Neural cell (in vitro differentiated cells): Measurements from ENCODE around the gene MAMLD1. TPM values are rescaled to one million over a fixed set of nuclear protein-coding genes. Genes with fewer than 3 reads are reported as not detected.

Source experiments
- H2AFZ ChIP-seq: fragments of 200-600, 300-800 bp; sonication (generic), shearing (Covaris generic); 2 replicates; pipeline ENCODE4 v1.6.0; 2014; ENCODE audit warnings: low read depth, mild to moderate bottlenecking, antibody characterized with exemption, low read length, moderate library complexity
- H3F3A ChIP-seq: fragments of 200-600 bp; shearing (Covaris generic); 2 replicates; pipeline ENCODE4 v1.6.1; 2016; ENCODE audit warnings: mild to moderate bottlenecking, moderate library complexity, mixed read lengths, antibody characterized with exemption, low read length; ENCODE audit not compliant: insufficient read depth, poor library complexity, severe bottlenecking
- H3K27ac ChIP-seq: fragments of 200-600, 300-800 bp; sonication (generic), shearing (Covaris generic); 2 replicates; pipeline ENCODE4 v1.5.1; 2014; ENCODE audit warnings: mild to moderate bottlenecking, low read length, moderate library complexity
- H3K27me3 ChIP-seq: fragments of 300-800, 200-600 bp; sonication (generic), shearing (Covaris generic); 2 replicates; pipeline ENCODE4 v1.6.0; 2014; ENCODE audit warnings: mild to moderate bottlenecking, low read depth, low read length, moderate library complexity; ENCODE audit not compliant: insufficient read depth
- H3K36me3 ChIP-seq: fragments of 300-800, 200-600 bp; sonication (generic), shearing (Covaris generic); 2 replicates; pipeline ENCODE4 v1.5.1; 2014; ENCODE audit warnings: mild to moderate bottlenecking, antibody characterized with exemption, low read length, moderate library complexity; ENCODE audit not compliant: insufficient read depth
- H3K4me2 ChIP-seq: fragments of 300-800, 200-600 bp; sonication (generic), shearing (Covaris generic); 2 replicates; pipeline ENCODE4 v1.6.0; 2014; ENCODE audit warnings: mild to moderate bottlenecking, low read length
- H3K4me3 ChIP-seq: fragments of 300-800, 200-600 bp; sonication (generic), shearing (Covaris generic); 2 replicates; pipeline ENCODE4 v1.5.1; 2014; ENCODE audit warnings: mild to moderate bottlenecking, low read length, moderate library complexity
- H3K79me2 ChIP-seq: fragments of 200-600 bp; shearing (Covaris generic); replicated peaks from 2 replicates; pipeline ENCODE4 v1.6.0; 2014; ENCODE audit warnings: mild to moderate bottlenecking, low read length, moderate library complexity; ENCODE audit not compliant: insufficient read depth
- H3K9ac ChIP-seq: fragments of 300-800, 200-600 bp; sonication (generic), shearing (Covaris generic); 2 replicates; pipeline ENCODE4 v1.6.1; 2016; ENCODE audit warnings: mild to moderate bottlenecking, low read length, mixed read lengths
- H3K9me2 ChIP-seq: fragments of 200-600 bp; shearing (Covaris generic); 2 replicates; pipeline ENCODE4 v1.6.1; 2016; ENCODE audit warnings: mild to moderate bottlenecking, low read length, mixed read lengths; ENCODE audit not compliant: insufficient read depth
- H3K9me3 ChIP-seq: fragments of 200-600, 300-800 bp; sonication (generic), shearing (Covaris generic); 2 replicates; pipeline ENCODE4 v1.6.1; 2016; ENCODE audit warnings: mild to moderate bottlenecking, mixed run types, low read length, moderate library complexity, mixed read lengths
- H4K20me1 ChIP-seq: fragments of 200-600 bp; shearing (Covaris generic); 2 replicates; pipeline ENCODE4 v1.6.1; 2016; ENCODE audit warnings: mild to moderate bottlenecking, mixed run types; ENCODE audit not compliant: insufficient read depth
- CTCF ChIP-seq: fragments of 450-650 bp; IDR thresholded peaks from 2 replicates; pipeline ENCODE4 v1.5.1; 2014; ENCODE audit warnings: antibody characterized with exemption, mild to moderate bottlenecking, moderate library complexity; ENCODE audit not compliant: poor library complexity, severe bottlenecking
- EP300 ChIP-seq: fragments of 450-650 bp; conservative IDR thresholded peaks from 2 replicates; pipeline ENCODE4 v1.6.1; 2014; ENCODE audit warnings: antibody characterized with exemption, mild to moderate bottlenecking, moderate library complexity; ENCODE audit not compliant: poor library complexity, severe bottlenecking
- EZH2 ChIP-seq: fragments of 200-600, 300-800 bp; shearing (Covaris generic), sonication (generic); IDR thresholded peaks from 2 replicates; pipeline ENCODE4 v1.6.1; 2014; ENCODE audit warnings: antibody characterized with exemption, low read length, borderline replicate concordance, mild to moderate bottlenecking; ENCODE audit not compliant: insufficient read depth, poor library complexity, severe bottlenecking
- MXI1 ChIP-seq: fragments of 450-650 bp; conservative IDR thresholded peaks from 2 replicates; pipeline ENCODE4 v1.6.1; 2014; ENCODE audit warnings: antibody characterized with exemption, mild to moderate bottlenecking; ENCODE audit not compliant: poor library complexity, severe bottlenecking
- POLR2AphosphoS5 ChIP-seq: IDR thresholded peaks from 2 replicates; pipeline ENCODE4 v1.6.1; 2012
- RAD21 ChIP-seq: fragments of 450-650 bp; conservative IDR thresholded peaks from 2 replicates; pipeline ENCODE4 v1.6.1; 2014; ENCODE audit warnings: antibody characterized with exemption, mild to moderate bottlenecking, moderate library complexity
- SMC3 ChIP-seq: fragments of 450-650 bp; conservative IDR thresholded peaks from 2 replicates; pipeline ENCODE4 v1.6.1; 2014; ENCODE audit warnings: antibody characterized with exemption, mild to moderate bottlenecking, moderate library complexity; ENCODE audit not compliant: poor library complexity
- TAF1 ChIP-seq: IDR thresholded peaks from 2 replicates; pipeline ENCODE4 v1.6.1; 2012; ENCODE audit warnings: low read depth
- polyA plus RNA-seq: library from polyadenylated mRNA; depleted of rRNA; stranded (reverse); fragments of >200 nt; gene quantifications from 2 replicates; pipeline ENCODE4 v1.2.3, GENCODE V29; 2014
- TF ChIP-seq, protein P1 (sequence below): IDR thresholded peaks from 2 replicates; pipeline ENCODE4 v1.6.1; 2012; ENCODE audit warnings: borderline replicate concordance

MAMLD1 gene
- polyA plus RNA-seq, 1 donor from 2014 or later = 1.4 TPM

DNA sequence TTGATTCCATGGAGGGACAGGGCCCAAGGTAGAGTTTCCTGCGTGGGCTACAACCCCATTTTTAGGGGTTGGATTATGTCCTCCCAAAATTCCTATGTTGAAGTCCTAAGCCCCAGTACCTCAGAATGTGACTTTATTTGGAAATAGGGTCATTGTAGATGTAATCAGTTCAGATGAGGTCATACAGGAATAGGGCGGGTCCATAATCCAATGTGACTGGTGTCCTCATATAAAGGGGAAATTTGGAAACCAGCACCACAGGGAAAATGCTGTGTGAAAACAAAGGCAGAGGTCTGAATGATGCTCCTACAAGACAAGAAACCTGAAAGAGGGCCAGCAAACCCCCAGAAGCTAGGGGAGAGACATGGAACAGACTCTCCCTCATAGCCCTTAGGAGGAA lies 31.1 kb upstream of the MAMLD1 start:
- no peak overlapping the region for H2AFZ ChIP-seq
- no peaks in the 10 kb centered on the region for H3F3A ChIP-seq
- no peak overlapping the region for H3K9ac ChIP-seq
- H3K9me3 ChIP-seq = no peaks in the 10 kb centered on the region
- H3K4me2 ChIP-seq = no peak overlapping the region
- H3K36me3 ChIP-seq = no peaks in the 10 kb centered on the region
- H3K9me2 ChIP-seq = no peaks in the 10 kb centered on the region
- no peak overlapping the region for H3K4me3 ChIP-seq
- H3K27ac ChIP-seq = no peak overlapping the region
- TF ChIP-seq MXI1 (no peak), CTCF (no peak), SMC3 (no peak), TAF1 (no peak), POLR2AphosphoS5 (no peak), EZH2 (no peak)
- no peaks in the 10 kb centered on the region for H3K79me2 ChIP-seq
- no peaks in the 10 kb centered on the region for H3K27me3 ChIP-seq
- no peaks in the 10 kb centered on the region for H4K20me1 ChIP-seq

- H3K9me2 ChIP-seq = no peaks in the 10 kb centered on the region
- H3K4me2 ChIP-seq = no peak overlapping the region
- H3K9me3 ChIP-seq = no peaks in the 10 kb centered on the region
- no peak overlapping the region for H3K9ac ChIP-seq
- H3K27me3 ChIP-seq = no peaks in the 10 kb centered on the region
- no peak for TF ChIP-seq RAD21
- no peak for TF ChIP-seq TAF1
- TF ChIP-seq SMC3 = no peak
- TF ChIP-seq, protein P1, sequence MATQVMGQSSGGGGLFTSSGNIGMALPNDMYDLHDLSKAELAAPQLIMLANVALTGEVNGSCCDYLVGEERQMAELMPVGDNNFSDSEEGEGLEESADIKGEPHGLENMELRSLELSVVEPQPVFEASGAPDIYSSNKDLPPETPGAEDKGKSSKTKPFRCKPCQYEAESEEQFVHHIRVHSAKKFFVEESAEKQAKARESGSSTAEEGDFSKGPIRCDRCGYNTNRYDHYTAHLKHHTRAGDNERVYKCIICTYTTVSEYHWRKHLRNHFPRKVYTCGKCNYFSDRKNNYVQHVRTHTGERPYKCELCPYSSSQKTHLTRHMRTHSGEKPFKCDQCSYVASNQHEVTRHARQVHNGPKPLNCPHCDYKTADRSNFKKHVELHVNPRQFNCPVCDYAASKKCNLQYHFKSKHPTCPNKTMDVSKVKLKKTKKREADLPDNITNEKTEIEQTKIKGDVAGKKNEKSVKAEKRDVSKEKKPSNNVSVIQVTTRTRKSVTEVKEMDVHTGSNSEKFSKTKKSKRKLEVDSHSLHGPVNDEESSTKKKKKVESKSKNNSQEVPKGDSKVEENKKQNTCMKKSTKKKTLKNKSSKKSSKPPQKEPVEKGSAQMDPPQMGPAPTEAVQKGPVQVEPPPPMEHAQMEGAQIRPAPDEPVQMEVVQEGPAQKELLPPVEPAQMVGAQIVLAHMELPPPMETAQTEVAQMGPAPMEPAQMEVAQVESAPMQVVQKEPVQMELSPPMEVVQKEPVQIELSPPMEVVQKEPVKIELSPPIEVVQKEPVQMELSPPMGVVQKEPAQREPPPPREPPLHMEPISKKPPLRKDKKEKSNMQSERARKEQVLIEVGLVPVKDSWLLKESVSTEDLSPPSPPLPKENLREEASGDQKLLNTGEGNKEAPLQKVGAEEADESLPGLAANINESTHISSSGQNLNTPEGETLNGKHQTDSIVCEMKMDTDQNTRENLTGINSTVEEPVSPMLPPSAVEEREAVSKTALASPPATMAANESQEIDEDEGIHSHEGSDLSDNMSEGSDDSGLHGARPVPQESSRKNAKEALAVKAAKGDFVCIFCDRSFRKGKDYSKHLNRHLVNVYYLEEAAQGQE = no peak
- no peak for TF ChIP-seq EZH2
- TF ChIP-seq POLR2AphosphoS5 = no peak
- no peak for TF ChIP-seq CTCF
- TF ChIP-seq MXI1 = no peak
- TF ChIP-seq EP300 = no peak
- H3K4me3 ChIP-seq = no peak overlapping the region
- no peaks in the 10 kb centered on the region for H3K36me3 ChIP-seq
- H2AFZ ChIP-seq = no peak overlapping the region
- H3K79me2 ChIP-seq = no peaks in the 10 kb centered on the region
- H4K20me1 ChIP-seq = no peaks in the 10 kb centered on the region
- H3K27ac ChIP-seq = no peak overlapping the region
- no peaks in the 10 kb centered on the region for H3F3A ChIP-seq
These were observed 29.0 kb upstream of the MAMLD1 start for GRCh38 chrX:150334100-150334499.
